Smooth muscle cell (in vitro differentiated cells): ENCODE data around the gene NENF. TPM values are rescaled to one million over a fixed set of nuclear protein-coding genes. Genes with fewer than 3 reads are reported as not detected.

Experiments
- DNase-seq: peaks from one replicate; lab custom pipeline; 2025; ENCODE audit not compliant: unreplicated experiment; lab: John Stamatoyannopoulos, UW
- H2AFZ ChIP-seq: fragments of 200-600 bp; sonication (generic); 2 replicates; pipeline ENCODE4 v1.6.0; 2016; ENCODE audit warnings: antibody characterized with exemption, low read depth, mild to moderate bottlenecking
- H3F3A ChIP-seq: fragments of 200-600 bp; sonication (generic); 2 replicates; pipeline ENCODE4 v1.6.0; 2017; ENCODE audit warnings: antibody characterized with exemption, low read depth
- H3K27ac ChIP-seq: fragments of 200-600 bp; sonication (generic); 2 replicates; pipeline ENCODE4 v1.5.1; 2016; ENCODE audit warnings: low read depth, mild to moderate bottlenecking
- H3K27me3 ChIP-seq: fragments of 200-600 bp; sonication (generic); 2 replicates; pipeline ENCODE4 v1.6.1; 2016; ENCODE audit warnings: low read depth, mild to moderate bottlenecking
- H3K36me3 ChIP-seq: fragments of 200-600 bp; sonication (generic); 2 replicates; pipeline ENCODE4 v1.5.1; 2016; ENCODE audit warnings: low read depth
- H3K4me1 ChIP-seq: fragments of 200-600 bp; sonication (generic); 2 replicates; pipeline ENCODE4 v1.5.1; 2016; ENCODE audit warnings: low read depth
- H3K4me2 ChIP-seq: fragments of 200-600 bp; sonication (generic); 2 replicates; pipeline ENCODE4 v1.6.0; 2016; ENCODE audit warnings: mild to moderate bottlenecking
- H3K4me3 ChIP-seq: fragments of 200-600 bp; sonication (generic); 2 replicates; pipeline ENCODE4 v1.5.1; 2016; ENCODE audit warnings: mild to moderate bottlenecking
- H3K79me2 ChIP-seq: fragments of 200-600 bp; sonication (generic); 2 replicates; pipeline ENCODE4 v1.6.0; 2016; ENCODE audit warnings: low read depth, mild to moderate bottlenecking
- H3K9ac ChIP-seq: fragments of 200-600 bp; sonication (generic); 2 replicates; pipeline ENCODE4 v1.6.0; 2016; ENCODE audit warnings: low read depth
- H3K9me3 ChIP-seq: fragments of 200-600 bp; sonication (generic); replicated peaks from 2 replicates; pipeline ENCODE4 v1.5.1; 2016; ENCODE audit warnings: low read depth
- H4K20me1 ChIP-seq: fragments of 200-600 bp; sonication (generic); 2 replicates; pipeline ENCODE4 v1.6.0; 2016; ENCODE audit warnings: low read depth
- WGBS: methylation state at CpG from one replicate; pipeline ENCODE4 v1.1.7; 2016; ENCODE audit warnings: low lambda C conversion rate; 5-methylcytosine and 5-hydroxymethylcytosine counted together
- polyA plus RNA-seq: library from polyadenylated mRNA; unstranded; fragments of >200 nt; fragmentation: Nextera tagmentation; extraction: Ambion mirVana; gene quantifications from 2 replicates; pipeline ENCODE4 v1.2.1, GENCODE V29; 2016
- total RNA-seq: library from RNA; depleted of rRNA; stranded (reverse); fragments of >200 nt; gene quantifications from 2 replicates; pipeline ENCODE4 v1.2.3, GENCODE V29; 2014
- TF ChIP-seq, protein P1 (sequence below): fragments of 200-600 bp; sonication (generic); IDR thresholded peaks from 2 replicates; pipeline ENCODE4 v1.5.1; 2017; ENCODE audit warnings: borderline replicate concordance, mild to moderate bottlenecking, antibody characterized with exemption; ENCODE audit not compliant: insufficient read depth, poor library complexity, severe bottlenecking

The NENF gene
- total and polyA plus RNA-seq, 2 experiments from 2014 or later, result 53.9 to 90.7 TPM

DNA sequence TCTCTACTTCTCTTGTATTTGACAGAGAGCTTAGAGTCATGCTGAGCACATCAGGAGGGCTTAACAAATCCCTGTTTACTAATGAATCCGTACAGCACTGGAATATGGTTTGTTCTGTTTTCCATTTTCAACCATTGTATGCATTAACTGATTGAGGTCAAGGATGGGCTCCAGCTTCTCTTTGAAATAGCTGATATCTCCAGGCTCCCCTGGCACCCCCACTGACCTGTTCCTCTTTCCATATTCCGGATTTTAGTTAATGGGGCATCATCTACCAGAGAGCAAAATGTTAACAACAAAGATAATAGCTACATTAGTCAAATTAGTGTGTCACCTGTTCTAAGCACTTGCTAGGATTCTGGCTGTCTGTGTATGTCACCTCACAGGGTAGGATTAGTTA, 57.6 kb downstream of the NENF start:
- Histone ChIP-seq H3K4me3 (no peak overlapping the region), H3K79me2 (no peaks in the 10 kb centered on the region), H3F3A (peaks cover 12% of the 10 kb centered on the region), H3K4me2 (no peak overlapping the region), H3K27me3 (no peaks in the 10 kb centered on the region), H3K4me1 (peaks cover 7% of the 10 kb centered on the region), H3K9me3 (no peaks in the 10 kb centered on the region), H4K20me1 (no peaks in the 10 kb centered on the region), H3K9ac (no peak overlapping the region), H3K36me3 (no peaks in the 10 kb centered on the region), H3K27ac (no peak overlapping the region), H2AFZ (no peak overlapping the region)
- 71% methylated on average over 2 of the region's 2 CpGs for WGBS
- TF ChIP-seq, protein P1, sequence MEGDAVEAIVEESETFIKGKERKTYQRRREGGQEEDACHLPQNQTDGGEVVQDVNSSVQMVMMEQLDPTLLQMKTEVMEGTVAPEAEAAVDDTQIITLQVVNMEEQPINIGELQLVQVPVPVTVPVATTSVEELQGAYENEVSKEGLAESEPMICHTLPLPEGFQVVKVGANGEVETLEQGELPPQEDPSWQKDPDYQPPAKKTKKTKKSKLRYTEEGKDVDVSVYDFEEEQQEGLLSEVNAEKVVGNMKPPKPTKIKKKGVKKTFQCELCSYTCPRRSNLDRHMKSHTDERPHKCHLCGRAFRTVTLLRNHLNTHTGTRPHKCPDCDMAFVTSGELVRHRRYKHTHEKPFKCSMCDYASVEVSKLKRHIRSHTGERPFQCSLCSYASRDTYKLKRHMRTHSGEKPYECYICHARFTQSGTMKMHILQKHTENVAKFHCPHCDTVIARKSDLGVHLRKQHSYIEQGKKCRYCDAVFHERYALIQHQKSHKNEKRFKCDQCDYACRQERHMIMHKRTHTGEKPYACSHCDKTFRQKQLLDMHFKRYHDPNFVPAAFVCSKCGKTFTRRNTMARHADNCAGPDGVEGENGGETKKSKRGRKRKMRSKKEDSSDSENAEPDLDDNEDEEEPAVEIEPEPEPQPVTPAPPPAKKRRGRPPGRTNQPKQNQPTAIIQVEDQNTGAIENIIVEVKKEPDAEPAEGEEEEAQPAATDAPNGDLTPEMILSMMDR, result no peak
- DNase-seq, result no peak

DNA sequence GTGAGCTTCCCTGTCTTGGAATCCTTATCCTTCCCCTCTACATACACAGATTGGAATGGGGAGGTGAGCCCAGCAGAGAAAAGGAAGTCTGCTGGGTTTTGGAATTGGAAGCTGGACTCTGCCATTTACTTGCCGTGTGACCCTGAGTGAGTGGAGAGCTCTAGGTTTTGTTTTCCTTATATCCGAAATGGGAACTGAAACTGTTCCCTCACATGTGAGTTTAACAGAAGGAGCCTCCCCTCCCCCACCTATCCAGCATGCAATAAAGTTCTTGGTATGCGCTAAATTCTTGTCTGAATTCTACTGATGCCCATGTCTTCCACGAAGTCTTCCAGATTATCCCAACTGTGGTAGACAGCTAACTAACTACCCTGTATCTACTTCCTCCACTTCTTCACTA, 58.7 kb downstream of the NENF start:
- Histone ChIP-seq H3K27ac (no peak overlapping the region), H3K9ac (no peak overlapping the region), H3K4me2 (no peak overlapping the region), H3K4me1 (peaks cover 7% of the 10 kb centered on the region), H2AFZ (no peak overlapping the region), H3K36me3 (no peaks in the 10 kb centered on the region), H3K79me2 (no peaks in the 10 kb centered on the region), H3K9me3 (no peaks in the 10 kb centered on the region), H3F3A (peaks cover 12% of the 10 kb centered on the region), H3K27me3 (no peaks in the 10 kb centered on the region), H4K20me1 (no peaks in the 10 kb centered on the region), H3K4me3 (no peak overlapping the region)
- TF ChIP-seq, protein P1, result no peak
- DNase-seq, result no peak
- WGBS, result 90% methylated on average over 4 of the region's 4 CpGs

Other genes starting within 250 kb of the NENF start
- gene PPP2R5A, start 147.5 kb upstream of the NENF start, total RNA-seq, result 17.6 and 24.9 TPM in 2 replicates
- 12.2 and 12.3 TPM in 2 replicates for gene PPP2R5A, start 147.5 kb upstream of the NENF start, polyA plus RNA-seq
- gene PACC1, start 18.0 kb upstream of the NENF start, total RNA-seq, result 8.8 and 9.7 TPM in 2 replicates
- 8.5 and 10.7 TPM in 2 replicates for gene PACC1, start 18.0 kb upstream of the NENF start, polyA plus RNA-seq
- 229 and 231 TPM in 2 replicates for gene ATF3, start 175.8 kb downstream of the NENF start, total RNA-seq
- 152 and 268 TPM in 2 replicates for gene ATF3, start 175.8 kb downstream of the NENF start, polyA plus RNA-seq